H1 (cell line): ENCODE results near the gene FAM107A. TPM values are rescaled to one million over a fixed set of nuclear protein-coding genes. Genes with fewer than 3 reads are reported as not detected.

Source experiments
- CTCF ChIA-PET: fragments of 300-600 bp; sonication (Branson Sonifier 250); formaldehyde crosslinking; loops from one replicate; lab custom pipeline; 2021; ENCODE audit not compliant: partially characterized antibody; lab: Charles Lee
- POLR2A ChIA-PET: fragments of 300-600 bp; sonication (Branson Sonifier 250); formaldehyde crosslinking; loops from one replicate; lab custom pipeline; 2021; ENCODE audit warnings: inconsistent platforms; ENCODE audit not compliant: partially characterized antibody; lab: Charles Lee
- DNase-seq, 2 experiments: peaks; one replicate each; pipeline versions ENCODE4 v3.0.0 to v3.0.0-alpha.2; 2010 to 2022; ENCODE audit warnings: low spot score in 2 of 2, low read depth in 1 of 2, mixed read lengths in 1 of 2
- FAIRE-seq: peaks from 2 replicates; lab custom pipeline; 2011; peaks lifted over from hg19 to GRCh38; lab: Jason Lieb, UNC
- H2AFZ ChIP-seq: 2 replicates; pipeline ENCODE4 v1.8.1; 2012; ENCODE audit warnings: low read length, inconsistent platforms
- H2AK5ac ChIP-seq: 2 replicates; pipeline ENCODE4 v1.6.1; 2013; ENCODE audit warnings: low read depth, low read length
- H2BK120ac ChIP-seq: replicated peaks from 2 replicates; pipeline ENCODE3; 2013; ENCODE audit warnings: low read depth, low read length, inconsistent platforms
- H2BK12ac ChIP-seq: 2 replicates; pipeline ENCODE4 v1.6.1; 2013; ENCODE audit warnings: low read depth, low read length
- H2BK15ac ChIP-seq: 2 replicates; pipeline ENCODE4 v1.6.1; 2013; ENCODE audit warnings: low read length
- H2BK20ac ChIP-seq: 2 replicates; pipeline ENCODE4 v1.6.1; 2013; ENCODE audit warnings: low read length
- H2BK5ac ChIP-seq: 2 replicates; pipeline ENCODE4 v1.6.1; 2013; ENCODE audit warnings: low read depth, low read length
- H3K14ac ChIP-seq: 2 replicates; pipeline ENCODE4 v1.6.1; 2013; ENCODE audit warnings: inconsistent platforms; ENCODE audit not compliant: insufficient read length
- H3K18ac ChIP-seq: 2 replicates; pipeline ENCODE4 v1.6.1; 2013; ENCODE audit warnings: low read length; ENCODE audit errors: extremely low read depth
- H3K23ac ChIP-seq: 2 replicates; pipeline ENCODE4 v1.6.1; 2013; ENCODE audit warnings: inconsistent platforms; ENCODE audit not compliant: insufficient read length
- H3K23me2 ChIP-seq: 2 replicates; pipeline ENCODE4 v1.6.1; 2013; ENCODE audit warnings: low read depth, low read length
- H3K27ac ChIP-seq: 2 replicates; pipeline ENCODE4 v1.6.1; 2011; ENCODE audit warnings: low read depth, low read length, inconsistent platforms
- H3K27me3 ChIP-seq, 4 experiments: replicated peaks in 1 of 4; 1 replicate in 1 of 4; 2 replicates in 3 of 4; pipeline versions ENCODE4 v1.6.1 to v1.8.1; 2011 to 2013; ENCODE audit warnings: low read length in 3 of 4, mild to moderate bottlenecking in 3 of 4, inconsistent platforms in 2 of 4, mixed read lengths in 2 of 4, moderate library complexity in 1 of 4; ENCODE audit not compliant: control insufficient read depth in 3 of 4, insufficient read depth in 3 of 4; ENCODE audit errors: extremely low read depth in 1 of 4
- H3K36me3 ChIP-seq, 4 experiments: 2 replicates each; pipeline versions ENCODE4 v1.6.1 to v1.8.1; 2011 to 2013; ENCODE audit warnings: mild to moderate bottlenecking in 4 of 4, low read length in 3 of 4, moderate library complexity in 2 of 4, control low read depth in 1 of 4, inconsistent platforms in 1 of 4; ENCODE audit not compliant: insufficient read depth in 4 of 4, control insufficient read depth in 2 of 4
- H3K4ac ChIP-seq: replicated peaks from 2 replicates; pipeline ENCODE3; 2013; ENCODE audit warnings: low read length, low read depth, mixed read lengths, inconsistent platforms; ENCODE audit not compliant: insufficient read length
- H3K4me1 ChIP-seq, 4 experiments: replicated peaks in 1 of 4; 1 replicate in 1 of 4; 2 replicates in 3 of 4; pipeline versions ENCODE4 v1.6.1 to v1.8.1; 2011 to 2013; ENCODE audit warnings: low read length in 3 of 4, inconsistent platforms in 2 of 4, mixed read lengths in 1 of 4; ENCODE audit not compliant: insufficient read depth in 4 of 4, control insufficient read depth in 3 of 4
- H3K4me2 ChIP-seq, 2 experiments: 2 replicates each; pipeline versions ENCODE4 v1.6.1 to v1.8.1; 2011 to 2013; ENCODE audit warnings: low read depth in 2 of 2, low read length in 2 of 2, control low read depth in 1 of 2, inconsistent platforms in 1 of 2, mild to moderate bottlenecking in 1 of 2; ENCODE audit not compliant: insufficient read depth in 1 of 2
- H3K4me3 ChIP-seq, 4 experiments: fragments of 200-600, 300-600 bp in 1 of 4; sonication (generic), shearing (Covaris generic), sonication (Bioruptor Twin) in 1 of 4; 2 replicates each; pipeline versions ENCODE4 v1.5.1 to v1.8.1; 2011 to 2016; ENCODE audit warnings: low read length in 4 of 4, low read depth in 3 of 4, control low read depth in 2 of 4, inconsistent platforms in 2 of 4, mild to moderate bottlenecking in 2 of 4, mixed read lengths in 1 of 4, moderate library complexity in 1 of 4; ENCODE audit not compliant: insufficient read depth in 2 of 4; ENCODE audit errors: extremely low read depth in 1 of 4
- H3K56ac ChIP-seq: replicated peaks from 2 replicates; pipeline ENCODE3; 2013; ENCODE audit warnings: low read depth, mild to moderate bottlenecking, mixed read lengths, low read length, inconsistent platforms; ENCODE audit not compliant: insufficient read length
- H3K79me1 ChIP-seq: 2 replicates; pipeline ENCODE4 v1.6.1; 2013; ENCODE audit warnings: low read depth, low read length, control low read depth
- H3K79me2 ChIP-seq, 2 experiments: 2 replicates each; pipeline versions ENCODE4 v1.6.1 to v1.8.1; 2012 to 2013; ENCODE audit warnings: low read length in 2 of 2, mild to moderate bottlenecking in 2 of 2, inconsistent platforms in 1 of 2; ENCODE audit not compliant: insufficient read depth in 2 of 2, control insufficient read depth in 1 of 2
- H3K9ac ChIP-seq, 4 experiments: replicated peaks in 1 of 4; 1 replicate in 1 of 4; 2 replicates in 3 of 4; pipeline versions ENCODE4 v1.6.1 to v1.8.1; 2011 to 2013; ENCODE audit warnings: low read depth in 3 of 4, low read length in 3 of 4, control low read depth in 2 of 4, mild to moderate bottlenecking in 2 of 4, moderate library complexity in 2 of 4, inconsistent platforms in 1 of 4; ENCODE audit errors: extremely low read depth in 1 of 4
- H3K9me3 ChIP-seq, 2 experiments: 2 replicates each; pipeline versions ENCODE4 v1.6.1 to v1.8.1; 2012 to 2013; ENCODE audit warnings: mild to moderate bottlenecking in 2 of 2, moderate library complexity in 2 of 2, control low read depth in 1 of 2, inconsistent platforms in 1 of 2, low read depth in 1 of 2, low read length in 1 of 2, mixed read lengths in 1 of 2; ENCODE audit not compliant: insufficient read depth in 2 of 2
- H4K20me1 ChIP-seq, 2 experiments: replicated peaks in 1 of 2; 2 replicates each; pipeline versions ENCODE3 to v1.8.1; 2011 to 2013; ENCODE audit warnings: inconsistent platforms in 2 of 2, low read length in 2 of 2, mild to moderate bottlenecking in 1 of 2; ENCODE audit not compliant: insufficient read depth in 2 of 2, control insufficient read depth in 1 of 2
- H4K5ac ChIP-seq: 2 replicates; pipeline ENCODE4 v1.6.1; 2013; ENCODE audit warnings: low read length, low read depth, mixed read lengths, inconsistent platforms; ENCODE audit not compliant: insufficient read length
- H4K8ac ChIP-seq: 2 replicates; pipeline ENCODE4 v1.8.0; 2013; ENCODE audit warnings: mild to moderate bottlenecking, moderate library complexity, low read length, inconsistent platforms; ENCODE audit not compliant: insufficient read depth; ENCODE audit errors: extremely low read depth
- H4K91ac ChIP-seq: replicated peaks from 2 replicates; pipeline ENCODE3; 2013; ENCODE audit warnings: low read length, mixed read lengths, inconsistent platforms; ENCODE audit not compliant: insufficient read length
- EGR1 ChIP-seq: IDR thresholded peaks from 2 replicates; pipeline ENCODE4 v1.6.1; 2011; ENCODE audit warnings: low read depth, low read length, borderline replicate concordance
- PHF8 ChIP-seq: fragments of 200-600 bp; sonication (generic); conservative IDR thresholded peaks from 2 replicates; pipeline ENCODE4 v1.7.1; 2012; ENCODE audit warnings: low read depth, mild to moderate bottlenecking, inconsistent platforms, low read length, moderate library complexity
- WGBS, 2 experiments: shearing (Covaris generic) in 1 of 2; methylation state at CpG; one replicate each; pipeline versions ENCODE4 v1.1.6 to v1.1.7; 2013 to 2015; ENCODE audit warnings: low lambda C conversion rate in 2 of 2, mixed read lengths in 2 of 2, inconsistent platforms in 1 of 2, low coverage in 1 of 2, missing lambda C conversion rate in 1 of 2; ENCODE audit not compliant: insufficient replicate concordance in 2 of 2, insufficient coverage in 1 of 2, insufficient read length in 1 of 2; ENCODE audit errors: extremely low coverage in 1 of 2, missing lambda C conversion rate in 1 of 2; 5-methylcytosine and 5-hydroxymethylcytosine counted together
- polyA plus RNA-seq, 7 experiments: library from polyadenylated mRNA; depleted of rRNA in 3 of 7; stranded (reverse) in 5 of 7; unstranded in 2 of 7; fragments of >200 nt in 5 of 7; fragments of 200-250 nt in 2 of 7; gene quantifications; 1 replicate in 5 of 7; 2 replicates in 1 of 7; 4 replicates in 1 of 7; pipeline versions ENCODE4 v1.2.1 to v1.2.3, GENCODE V29; 2011 to 2013; ENCODE audit warnings: missing spikeins in 2 of 7, mixed read lengths in 2 of 7
- total RNA-seq: library from RNA; stranded (reverse); fragmentation: NEBNext Ultra II Directional; extraction: Animal tissue kit (Norgen Biotek cat#: 25700); gene quantifications from 2 replicates; pipeline ENCODE4 v1.2.1, GENCODE V29; 2021

The FAM107A gene
- total and polyA plus RNA-seq, 2 of the 8 experiments (the other 6 are each of a cell fraction or from before 2014, with no cell fraction given), result 0.51 to 0.65 TPM

- no peak overlapping the region for H3K14ac ChIP-seq
- no peak overlapping the region for H3K27ac ChIP-seq
- no peaks in the 10 kb centered on the region for H3K23me2 ChIP-seq
- no peak overlapping the region for H3K23ac ChIP-seq
- TF ChIP-seq PHF8, result no peak
- TF ChIP-seq EGR1, result no peak
- H2BK120ac ChIP-seq, result no peak overlapping the region
- no peak overlapping the region for H4K8ac ChIP-seq
- H3K4me1 ChIP-seq, result peaks cover 0 to 5% (median 0%) of the 10 kb centered on the region in 4 experiments; a peak in 2 of 7 replicates
- no peak overlapping the region; the same call in 1 of the 2 replicates for H2AK5ac ChIP-seq
- H3K4me3 ChIP-seq, result no peak overlapping the region
- no peaks in the 10 kb centered on the region for H3K27me3 ChIP-seq
- no peak overlapping the region for H3K4me2 ChIP-seq
- H3K56ac ChIP-seq, result no peak overlapping the region
- no peaks in the 10 kb centered on the region for H4K20me1 ChIP-seq
- H3K9me3 ChIP-seq, result no peaks in the 10 kb centered on the region
- H3K4ac ChIP-seq, result no peak overlapping the region
- no peak overlapping the region for H3K18ac ChIP-seq
- WGBS, 2 experiments, result 82% methylated on average over 6 of the region's 6 CpGs; no CpG with 5 or more reads in 1 of the 2 experiments
- DNase-seq (no peak), FAIRE-seq (no peak)
- ChIA-PET CTCF (interaction anchor here (0.5 to 40.0 kb wide), 12 partner anchors 8 to 161 kb away, joined by 3 to 994 read pairs (median 4); partner anchors contain the start of gene FAM107A), POLR2A (interaction anchor here (2.2 kb wide), 1 partner anchor 12 kb away, joined by 8 read pairs; no protein-coding TSS in a partner anchor)
- H2BK12ac ChIP-seq, result 0 out of 2 replicates have a peak overlapping the region, but pooled peaks have one; percentile 51
- H2BK20ac ChIP-seq, result no peak overlapping the region
- H3K9ac ChIP-seq, result no peak overlapping the region
- H2BK15ac ChIP-seq, result no peak overlapping the region
- H4K91ac ChIP-seq, result no peak overlapping the region
- H3K79me2 ChIP-seq, result no peaks in the 10 kb centered on the region
- no peaks in the 10 kb centered on the region; the same call in 1 of the 2 replicates for H3K79me1 ChIP-seq
- no peaks in the 10 kb centered on the region for H3K36me3 ChIP-seq
- H2BK5ac ChIP-seq, result no peak overlapping the region
- no peak overlapping the region for H2AFZ ChIP-seq
- H4K5ac ChIP-seq, result no peak overlapping the region
Measured at GRCh38 chr3:58573640-58574039, 3.6 kb downstream of the FAM107A start.
